Measurements from ENCODE around the gene ADAM22.

The ADAM22 gene

DNA sequence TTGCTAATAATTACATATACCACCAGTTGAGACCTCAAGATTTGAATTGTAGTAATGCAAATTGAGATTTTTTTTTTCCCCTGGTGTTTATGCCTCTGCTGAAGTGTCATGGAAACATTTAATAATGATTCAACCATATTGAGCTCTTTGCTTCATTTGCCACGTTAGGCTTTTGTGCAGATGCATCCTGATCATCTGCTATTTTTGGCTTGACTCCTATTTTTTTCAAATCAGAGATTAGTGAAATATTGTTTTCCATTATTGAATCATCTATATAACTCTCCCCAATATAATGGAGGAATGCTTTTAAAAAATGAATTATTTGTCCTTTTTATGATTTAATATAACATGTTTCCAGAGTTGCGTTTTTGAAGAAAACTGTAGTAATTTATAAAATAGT, 170.7 kb downstream of the ADAM22 start:
- Histone ChIP-seq H3K36me3 (no peaks in the 10 kb centered on the region), H3K4me2 (peak overlapping the region in 6 of 11 experiments; percentile 1 to 36 (median 14); a peak in 8 of 22 replicates), H4K20me1 (no peaks in the 10 kb centered on the region), H3K27ac (peak overlapping the region in 1 of 11 experiments; percentile 33; a peak in 2 of 22 replicates), H3K27me3 (no peaks in the 10 kb centered on the region), H3K9me3 (replicated peaks in 1 of 11) (peaks cover 0 to 4% (median 0%) of the 10 kb centered on the region in 11 experiments; a peak in 1 of 22 replicates), H3K4me1 (peaks cover 0 to 10% (median 1%) of the 10 kb centered on the region in 10 experiments; a peak in 8 of 20 replicates), H3K9ac (no peak overlapping the region), H3K4me3 (no peak overlapping the region)
- TF ChIP-seq Cebpa-rat (IDR thresholded peaks at IDR 0.05): no peak

DNA sequence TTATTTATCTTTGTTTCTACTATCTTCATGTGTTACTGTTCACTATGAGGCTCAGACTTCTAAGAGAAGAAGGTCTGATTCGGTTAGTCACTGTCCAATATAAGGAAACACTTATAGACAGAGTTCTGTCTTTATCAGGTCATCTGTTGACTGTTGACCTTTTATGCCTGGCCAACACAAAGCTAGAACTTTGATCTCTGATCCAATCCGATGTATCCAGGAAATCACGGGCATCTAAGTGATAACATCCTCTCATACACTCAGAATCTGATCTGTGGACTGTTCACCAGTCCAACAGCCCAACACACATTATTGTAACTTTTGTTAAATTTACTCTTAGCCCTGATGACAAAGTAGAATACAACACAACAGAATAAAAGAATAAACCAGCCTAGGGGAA, 171.2 kb downstream of the ADAM22 start:
- Histone ChIP-seq H3K36me3 (no peaks in the 10 kb centered on the region), H3K27ac (peak overlapping the region in 2 of 11 experiments; percentile 33 to 34; a peak in 2 of 22 replicates), H3K4me1 (peaks cover 0 to 10% (median 1%) of the 10 kb centered on the region in 10 experiments; a peak in 8 of 20 replicates), H3K9ac (no peak overlapping the region), H3K27me3 (no peaks in the 10 kb centered on the region), H3K4me3 (no peak overlapping the region), H4K20me1 (no peaks in the 10 kb centered on the region), H3K4me2 (peak overlapping the region in 4 of 11 experiments; percentile 1 to 32 (median 14); a peak in 4 of 22 replicates), H3K9me3 (replicated peaks in 1 of 11) (peaks cover 0 to 4% (median 0%) of the 10 kb centered on the region in 11 experiments; a peak in 1 of 22 replicates)
- TF ChIP-seq Cebpa-rat (IDR thresholded peaks at IDR 0.05): no peak

DNA sequence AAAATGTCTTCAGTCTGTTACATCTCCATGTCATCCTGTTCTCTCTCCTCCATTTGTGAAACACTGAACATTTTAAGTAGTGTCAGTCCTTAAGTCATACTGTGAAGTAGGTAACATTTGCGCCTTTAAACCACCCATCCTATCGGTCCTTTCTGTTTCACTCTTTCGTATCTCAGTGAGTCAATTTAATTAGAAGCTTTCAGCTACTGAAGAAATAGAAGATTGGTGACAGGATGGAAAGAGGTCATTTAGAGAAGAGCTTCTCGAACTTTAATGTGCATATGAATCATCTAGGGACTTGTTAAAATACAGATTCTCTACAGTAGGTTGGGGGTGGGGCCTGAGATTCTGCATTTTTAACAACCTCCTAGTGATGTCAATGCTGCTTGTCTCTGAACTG, 172.4 kb downstream of the ADAM22 start:
- Histone ChIP-seq H3K36me3 (no peaks in the 10 kb centered on the region), H3K27ac (no peak overlapping the region), H3K4me3 (no peak overlapping the region), H3K4me2 (no peak overlapping the region), H3K4me1 (peaks cover 0 to 10% (median 1%) of the 10 kb centered on the region in 10 experiments; a peak in 8 of 20 replicates), H3K9me3 (replicated peaks in 1 of 11) (peaks cover 0 to 4% (median 0%) of the 10 kb centered on the region in 11 experiments; a peak in 1 of 22 replicates), H3K9ac (no peak overlapping the region), H4K20me1 (no peaks in the 10 kb centered on the region), H3K27me3 (no peaks in the 10 kb centered on the region)
- no peak for TF ChIP-seq Cebpa-rat (IDR thresholded peaks at IDR 0.05)

DNA sequence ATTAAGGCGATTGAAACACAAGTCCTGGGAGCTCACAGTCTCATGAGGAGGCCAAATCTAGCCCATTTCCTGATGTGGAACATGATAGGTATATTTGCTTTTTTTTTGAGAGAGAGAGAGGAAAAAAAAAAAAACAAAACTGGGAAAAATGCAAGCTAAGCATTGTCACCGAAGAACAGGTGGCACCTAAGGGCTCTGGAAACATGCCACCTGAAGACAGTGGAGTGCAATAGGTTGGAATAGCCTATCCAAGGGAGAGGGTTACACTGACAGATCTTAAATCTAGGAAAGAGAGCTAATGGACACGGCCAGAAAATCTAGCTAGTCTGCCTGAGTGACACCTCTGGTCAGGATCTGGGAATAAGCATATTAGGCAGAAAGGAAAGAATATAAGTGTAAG, 175.6 kb downstream of the ADAM22 start:
- Histone ChIP-seq H3K4me3 (no peak overlapping the region), H3K4me1 (peaks cover 0 to 8% (median under 1%) of the 10 kb centered on the region in 10 experiments; a peak in 8 of 20 replicates), H4K20me1 (no peaks in the 10 kb centered on the region; a peak in 1 of 22 replicates), H3K9me3 (replicated peaks in 1 of 11) (peaks cover 0 to 4% (median 0%) of the 10 kb centered on the region in 11 experiments; a peak in 1 of 22 replicates), H3K27me3 (no peaks in the 10 kb centered on the region), H3K9ac (no peak overlapping the region), H3K27ac (no peak overlapping the region), H3K4me2 (no peak overlapping the region), H3K36me3 (no peaks in the 10 kb centered on the region)
- no peak for TF ChIP-seq Cebpa-rat (IDR thresholded peaks at IDR 0.05)

DNA sequence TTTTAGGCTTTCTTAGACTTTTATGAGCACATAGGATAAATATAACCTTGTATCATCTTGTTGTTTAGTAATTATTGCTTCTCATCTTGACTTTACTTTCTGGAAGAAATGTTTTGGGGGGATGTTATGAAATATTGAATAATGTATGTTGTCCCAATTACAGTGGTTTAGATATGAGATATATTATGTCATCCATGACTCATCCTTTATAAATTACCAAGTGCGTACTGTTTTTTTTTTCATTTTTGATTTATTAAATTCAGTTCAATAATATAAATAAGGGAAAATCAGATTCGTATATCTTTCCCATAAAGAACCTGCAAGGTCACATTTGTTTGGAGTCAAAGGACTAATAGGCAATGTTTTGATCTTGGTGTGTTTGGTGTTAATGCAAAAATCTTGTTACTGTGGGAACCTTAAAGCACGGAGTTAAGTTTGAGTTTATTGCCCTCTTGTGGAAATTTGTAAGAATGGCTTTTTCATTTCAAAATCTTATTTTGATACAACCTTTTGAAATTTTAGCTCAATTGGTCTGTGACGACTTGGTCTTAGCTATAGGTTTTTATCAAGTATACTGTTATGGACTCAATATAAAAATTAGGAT, 177.2 kb downstream of the ADAM22 start:
- peak overlapping the region in 1 of 11 experiments; percentile 38; a peak in 1 of 22 replicates for H3K27ac ChIP-seq
- no peaks in the 10 kb centered on the region for H3K27me3 ChIP-seq
- H3K4me1 ChIP-seq: peaks cover 0 to 15% (median 0%) of the 10 kb centered on the region in 10 experiments; a peak in 4 of 20 replicates
- H3K9ac ChIP-seq: no peak overlapping the region
- H4K20me1 ChIP-seq: no peaks in the 10 kb centered on the region; a peak in 1 of 22 replicates
- H3K9me3 ChIP-seq (replicated peaks in 1 of 11): no peaks in the 10 kb centered on the region
- no peaks in the 10 kb centered on the region for H3K36me3 ChIP-seq
- H3K4me2 ChIP-seq: no peak overlapping the region
- no peak overlapping the region for H3K4me3 ChIP-seq
- TF ChIP-seq Cebpa-rat (IDR thresholded peaks at IDR 0.05): no peak

DNA sequence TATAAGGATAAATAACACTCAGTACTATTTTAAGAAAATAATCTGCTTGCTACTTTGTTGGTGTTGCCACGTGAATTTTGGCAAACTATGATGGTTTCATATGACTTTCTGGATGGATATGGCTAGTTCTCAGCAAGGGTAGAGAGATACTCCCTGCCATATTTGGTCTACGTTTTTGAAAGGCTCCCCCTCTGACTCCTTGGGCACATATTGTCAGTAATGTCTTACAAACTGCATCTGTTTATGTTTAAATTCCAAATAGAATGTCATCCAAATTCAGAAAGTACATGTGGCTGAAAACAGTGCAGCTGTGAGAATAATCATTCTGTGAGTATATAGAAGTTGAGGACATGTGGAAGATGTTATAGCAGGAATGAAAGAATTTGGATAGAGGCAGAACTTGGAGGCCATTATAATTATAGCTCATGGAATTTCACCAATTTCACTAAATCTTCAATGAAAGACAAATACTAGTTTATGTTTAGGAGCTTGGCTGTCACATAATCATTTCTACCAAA, 178.0 kb downstream of the ADAM22 start:
- Histone ChIP-seq H3K27me3 (no peaks in the 10 kb centered on the region), H3K9ac (no peak overlapping the region), H3K9me3 (replicated peaks in 1 of 11) (no peaks in the 10 kb centered on the region), H3K4me2 (no peak overlapping the region), H3K27ac (no peak overlapping the region), H3K4me3 (no peak overlapping the region), H3K4me1 (peaks cover 0 to 18% (median 0%) of the 10 kb centered on the region in 10 experiments; a peak in 4 of 20 replicates), H3K36me3 (no peaks in the 10 kb centered on the region), H4K20me1 (no peaks in the 10 kb centered on the region; a peak in 1 of 22 replicates)
- TF ChIP-seq Cebpa-rat (IDR thresholded peaks at IDR 0.05): no peak

DNA sequence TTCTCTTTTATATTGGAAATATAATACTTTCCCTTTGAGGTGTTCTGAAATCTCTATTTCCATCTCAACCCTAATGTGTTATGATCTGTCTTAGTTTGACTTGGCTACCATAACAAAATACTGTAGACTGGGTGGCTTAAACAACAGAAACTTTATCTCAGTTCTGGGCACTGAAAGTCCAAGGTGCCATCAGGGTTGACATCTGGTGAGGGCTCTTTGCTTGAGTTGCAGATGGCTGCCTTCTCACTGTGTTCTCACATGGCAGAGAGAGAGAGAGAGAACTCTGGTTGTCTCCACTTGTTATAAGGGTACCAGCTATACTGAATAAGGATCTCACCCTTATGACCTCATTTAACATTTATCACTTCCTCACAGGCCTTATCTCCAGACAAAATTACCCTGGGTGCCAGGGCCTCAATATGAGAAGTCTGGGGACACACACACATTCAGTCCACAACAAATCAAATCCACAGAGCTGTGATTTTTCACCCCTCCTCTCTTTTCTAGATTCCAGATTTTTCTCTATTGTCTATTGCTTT, 181.3 kb downstream of the ADAM22 start:
- H3K27me3 ChIP-seq: no peaks in the 10 kb centered on the region
- H3K4me1 ChIP-seq: peaks cover 0 to 18% (median 0%) of the 10 kb centered on the region in 10 experiments; a peak in 4 of 20 replicates
- no peaks in the 10 kb centered on the region for H3K9me3 ChIP-seq (replicated peaks in 1 of 11)
- no peak overlapping the region for H3K9ac ChIP-seq
- TF ChIP-seq Cebpa-rat (IDR thresholded peaks at IDR 0.05): no peak
- H3K27ac ChIP-seq: no peak overlapping the region
- H3K36me3 ChIP-seq: 0 out of 22 replicates have a peak, but pooled peaks cover 0 to 5% (median 0%) of the 10 kb centered on the region in 11 experiments
- H3K4me3 ChIP-seq: no peak overlapping the region
- H3K4me2 ChIP-seq: peak overlapping the region in 3 of 11 experiments; percentile 1 to 33 (median 8); a peak in 5 of 22 replicates
- H4K20me1 ChIP-seq: no peaks in the 10 kb centered on the region; a peak in 1 of 22 replicates

DNA sequence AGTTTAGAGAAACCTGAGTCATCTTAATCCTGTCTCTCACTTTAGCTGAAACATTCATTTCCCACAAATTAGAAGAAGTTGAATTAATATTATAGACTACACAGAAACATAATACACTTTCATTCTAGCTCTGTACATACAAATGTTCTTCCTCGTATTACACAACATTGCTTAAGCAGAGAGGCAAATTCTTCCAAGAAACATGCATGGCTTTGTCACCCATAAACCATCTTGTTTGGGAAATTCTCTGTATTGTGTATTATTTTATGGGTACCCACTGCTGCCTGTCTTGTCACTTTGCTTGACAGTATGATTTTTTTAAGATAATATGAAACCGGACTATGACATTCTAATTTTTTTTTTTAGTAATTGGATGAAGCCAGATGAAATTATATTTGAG, 181.8 kb downstream of the ADAM22 start:
- no peaks in the 10 kb centered on the region for H3K27me3 ChIP-seq
- 0 out of 22 replicates have a peak, but pooled peaks cover 0 to 5% (median 0%) of the 10 kb centered on the region in 11 experiments for H3K36me3 ChIP-seq
- H4K20me1 ChIP-seq: no peaks in the 10 kb centered on the region; a peak in 1 of 22 replicates
- H3K4me2 ChIP-seq: peak overlapping the region in 3 of 11 experiments; percentile 1 to 33 (median 8); a peak in 5 of 22 replicates
- H3K9me3 ChIP-seq (replicated peaks in 1 of 11): no peaks in the 10 kb centered on the region
- H3K9ac ChIP-seq: no peak overlapping the region
- no peak overlapping the region for H3K27ac ChIP-seq
- peaks cover 0 to 18% (median 0%) of the 10 kb centered on the region in 10 experiments; a peak in 4 of 20 replicates for H3K4me1 ChIP-seq
- no peak for TF ChIP-seq Cebpa-rat (IDR thresholded peaks at IDR 0.05)
- H3K4me3 ChIP-seq: no peak overlapping the region

DNA sequence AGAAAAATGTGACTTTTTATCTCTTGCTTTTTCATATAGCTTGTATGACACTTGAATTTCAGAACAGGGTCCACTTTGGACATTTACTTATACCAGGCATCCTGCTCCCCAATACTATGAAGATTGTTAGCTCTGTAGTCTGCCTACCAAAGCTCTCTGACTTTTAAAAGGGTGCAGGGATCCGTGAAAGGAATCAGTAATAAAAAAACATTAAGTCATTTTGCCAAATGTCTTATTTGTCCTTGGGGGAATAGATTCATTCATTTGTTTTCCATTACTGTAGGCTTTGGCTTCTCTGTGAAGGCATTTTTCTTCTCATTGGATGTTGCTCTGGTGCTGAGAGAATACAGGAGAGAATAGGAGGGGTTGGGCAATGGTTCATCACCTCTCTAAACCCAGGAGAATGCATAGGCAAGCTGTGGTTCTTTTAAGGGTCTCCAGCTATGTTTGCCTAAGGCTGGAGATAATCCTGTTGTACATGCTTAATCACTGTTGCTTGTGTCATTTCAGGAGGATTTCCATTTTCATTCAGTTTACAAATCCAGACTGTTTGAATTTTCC, 182.3 kb downstream of the ADAM22 start:
- no peak overlapping the region for H3K4me3 ChIP-seq
- TF ChIP-seq Cebpa-rat (IDR thresholded peaks at IDR 0.05): no peak
- no peaks in the 10 kb centered on the region for H3K9me3 ChIP-seq (replicated peaks in 1 of 11)
- peak overlapping the region in 1 of 11 experiments; percentile 8; a peak in 2 of 22 replicates for H3K4me2 ChIP-seq
- H3K36me3 ChIP-seq: 0 out of 22 replicates have a peak, but pooled peaks cover 0 to 5% (median 0%) of the 10 kb centered on the region in 11 experiments
- no peak overlapping the region for H3K9ac ChIP-seq
- H3K27me3 ChIP-seq: no peaks in the 10 kb centered on the region
- H4K20me1 ChIP-seq: no peaks in the 10 kb centered on the region; a peak in 1 of 22 replicates
- peaks cover 0 to 18% (median 0%) of the 10 kb centered on the region in 10 experiments; a peak in 4 of 20 replicates for H3K4me1 ChIP-seq
- no peak overlapping the region for H3K27ac ChIP-seq

Data from BLaER1 treated with 17β-estradiol and CSF1 and Interleukin-3, amounts not matched to agents 10 nM and 100 nM (cell line).